Right hindlimb (tissue), 1 donor: Measurements from ENCODE around the gene ITGA11.
A peak's percentile ranks its signal among the peaks of the same experiment; 100 is the strongest.

Source experiments
- DNase-seq: peaks from one replicate; pipeline ENCODE4 v3.0.0-alpha.2; 2018

ITGA11 gene

GRCh38 chr15:68348081-68348480, 83.9 kb downstream of the ITGA11 start:
- DNase-seq: no peak

- DNase-seq: peak; percentile 57
Measured at GRCh38 chr15:68347392-68347791, 84.6 kb downstream of the ITGA11 start.

DNA sequence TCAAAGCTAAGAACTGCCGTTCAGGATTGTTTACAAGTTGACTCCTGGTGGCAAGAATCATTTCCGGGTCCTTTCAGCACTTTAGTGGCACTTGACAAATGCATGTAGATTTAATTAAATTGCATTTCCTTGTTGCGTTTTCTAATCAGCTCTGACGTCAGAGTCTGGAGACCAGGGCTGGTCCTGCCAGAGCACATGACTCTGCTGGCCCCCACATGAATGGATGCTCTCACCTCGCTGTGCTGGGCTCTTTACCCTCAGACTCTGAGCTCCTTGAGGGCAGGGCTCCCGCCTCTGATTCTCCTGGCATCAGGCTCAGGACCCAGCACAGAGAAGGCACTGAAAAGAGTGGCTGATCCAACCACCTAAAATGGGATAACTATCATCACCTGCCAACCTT, 85.0 kb downstream of the ITGA11 start:
- DNase-seq: no peak

GRCh38 chr15:68345481-68345880, 86.5 kb downstream of the ITGA11 start:
- peak; percentile 46 for DNase-seq

GRCh38 chr15:68344600-68344999, 87.4 kb downstream of the ITGA11 start:
- no peak for DNase-seq

DNA sequence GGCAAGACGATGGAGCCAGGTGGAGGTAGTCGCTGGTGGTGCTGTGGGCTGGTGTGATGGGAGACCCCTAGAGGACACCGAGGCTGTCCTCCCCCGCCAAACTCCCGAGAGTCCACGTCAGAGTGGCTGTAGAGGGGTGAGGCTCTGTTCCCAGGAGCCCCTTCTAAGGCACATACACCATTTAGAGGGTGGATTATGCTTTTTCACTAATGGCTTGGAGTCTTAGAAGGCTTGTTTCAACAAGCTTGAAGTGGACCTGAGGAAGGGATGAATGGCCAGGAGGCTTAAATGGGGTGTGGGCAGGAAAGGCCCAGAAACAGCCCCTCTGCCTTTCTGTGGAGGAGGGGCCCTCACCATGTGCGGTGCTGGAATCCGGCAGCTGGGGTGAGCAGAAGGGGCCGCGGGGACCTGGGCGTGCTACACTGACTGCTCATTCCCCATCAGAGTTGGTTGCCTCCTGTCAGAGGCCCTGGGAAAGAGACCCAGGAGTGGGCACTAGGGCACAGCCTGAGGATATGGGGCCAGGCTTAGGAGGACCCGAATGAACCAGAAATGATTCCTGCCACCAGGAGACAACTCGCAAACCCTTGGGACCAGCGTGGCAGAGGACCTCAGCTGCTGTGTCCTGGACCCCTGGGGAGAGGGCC, 88.3 kb downstream of the ITGA11 start:
- DNase-seq: no peak

GRCh38 chr15:68341760-68342725, 89.9 kb downstream of the ITGA11 start:
- DNase-seq: peak; percentile 51

- DNase-seq: peak; percentile 47
Measured at GRCh38 chr15:68340726-68341671, 91.0 kb downstream of the ITGA11 start.

DNA sequence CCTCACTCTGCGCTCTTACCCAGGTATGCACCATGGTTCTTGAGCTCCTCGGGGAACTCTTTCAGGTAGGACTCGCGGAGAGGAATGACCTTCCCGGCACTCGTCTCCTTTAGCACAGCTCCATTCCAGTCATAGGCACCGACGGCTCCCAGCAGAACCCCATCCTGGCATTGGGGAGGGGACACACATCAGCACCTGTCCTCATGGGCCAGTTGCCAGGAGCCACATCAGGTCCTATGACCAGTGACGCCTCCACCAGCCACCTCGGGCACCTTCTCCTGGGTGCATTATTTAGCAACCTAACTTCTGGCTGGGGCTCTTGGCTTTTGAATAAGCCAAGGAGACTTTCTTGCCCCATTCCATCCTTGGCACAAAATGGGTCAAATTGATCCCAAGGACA, 92.5 kb downstream of the ITGA11 start:
- no peak for DNase-seq

DNA sequence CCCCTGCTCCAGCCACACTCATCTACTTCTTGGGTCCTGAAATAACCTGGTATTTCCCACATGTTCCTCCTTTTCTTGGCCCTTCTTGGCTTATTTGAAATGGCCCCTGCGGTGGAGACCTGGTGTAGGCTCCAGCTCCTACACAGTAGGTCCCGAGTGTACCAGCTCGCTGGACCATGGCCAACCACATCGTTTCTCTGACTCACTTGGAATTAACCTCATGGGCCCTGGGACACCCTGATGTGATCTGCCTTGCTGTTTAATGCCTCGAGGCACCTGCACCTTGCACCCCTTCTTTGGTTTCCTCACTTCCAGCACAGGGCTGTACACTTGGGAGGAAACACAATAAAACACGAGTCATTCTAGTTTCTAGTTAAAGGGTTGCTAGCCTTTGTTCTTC, 94.1 kb downstream of the ITGA11 start:
- no peak for DNase-seq

GRCh38 chr15:68336516-68336915, 95.4 kb downstream of the ITGA11 start:
- DNase-seq: no peak

DNA sequence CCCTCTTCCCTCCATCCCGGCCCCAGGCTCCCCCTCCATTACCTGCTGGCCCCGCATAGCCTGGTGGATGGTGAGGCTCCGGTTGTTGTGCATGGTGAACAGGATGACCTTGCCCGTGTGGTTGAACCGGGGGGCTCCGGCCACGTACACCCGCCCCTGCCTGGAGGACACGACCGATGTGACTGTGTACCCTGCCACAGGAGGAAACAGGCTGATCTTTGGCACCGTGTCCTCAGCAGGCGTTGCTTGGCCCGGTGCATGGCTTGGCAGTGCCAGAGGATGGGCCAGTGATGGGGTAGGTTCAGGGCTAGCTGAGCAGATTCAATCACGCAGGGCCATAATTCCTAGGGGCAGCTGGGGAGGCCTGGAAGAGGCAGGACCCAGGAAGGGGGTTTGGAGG, 96.3 kb downstream of the ITGA11 start:
- no peak for DNase-seq

GRCh38 chr15:68335251-68335650, 96.7 kb downstream of the ITGA11 start:
- no peak for DNase-seq

DNA sequence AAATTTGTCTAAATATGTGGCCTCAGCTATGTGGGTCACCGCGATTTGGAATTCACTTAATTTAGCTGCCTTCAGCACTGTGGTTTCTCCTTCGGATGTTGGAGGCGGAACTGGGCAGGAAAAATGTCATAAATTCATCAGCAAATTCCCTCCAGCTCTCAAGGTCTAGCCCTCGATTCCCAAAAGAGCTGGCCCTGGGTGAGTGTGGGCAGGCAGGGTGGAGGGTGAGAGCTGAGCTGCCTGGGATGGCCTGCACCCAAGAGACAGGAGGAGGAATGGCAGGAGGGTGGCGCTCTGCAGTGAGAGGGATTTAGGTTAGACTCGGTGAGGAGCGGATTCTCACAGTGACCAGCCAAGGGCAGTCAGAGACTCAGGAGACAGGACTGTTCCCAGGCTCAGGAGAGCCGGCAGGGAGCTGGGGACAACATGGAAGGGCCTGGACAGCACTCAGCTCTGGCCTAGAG, 97.3 kb downstream of the ITGA11 start:
- peak; percentile 47 for DNase-seq

DNA sequence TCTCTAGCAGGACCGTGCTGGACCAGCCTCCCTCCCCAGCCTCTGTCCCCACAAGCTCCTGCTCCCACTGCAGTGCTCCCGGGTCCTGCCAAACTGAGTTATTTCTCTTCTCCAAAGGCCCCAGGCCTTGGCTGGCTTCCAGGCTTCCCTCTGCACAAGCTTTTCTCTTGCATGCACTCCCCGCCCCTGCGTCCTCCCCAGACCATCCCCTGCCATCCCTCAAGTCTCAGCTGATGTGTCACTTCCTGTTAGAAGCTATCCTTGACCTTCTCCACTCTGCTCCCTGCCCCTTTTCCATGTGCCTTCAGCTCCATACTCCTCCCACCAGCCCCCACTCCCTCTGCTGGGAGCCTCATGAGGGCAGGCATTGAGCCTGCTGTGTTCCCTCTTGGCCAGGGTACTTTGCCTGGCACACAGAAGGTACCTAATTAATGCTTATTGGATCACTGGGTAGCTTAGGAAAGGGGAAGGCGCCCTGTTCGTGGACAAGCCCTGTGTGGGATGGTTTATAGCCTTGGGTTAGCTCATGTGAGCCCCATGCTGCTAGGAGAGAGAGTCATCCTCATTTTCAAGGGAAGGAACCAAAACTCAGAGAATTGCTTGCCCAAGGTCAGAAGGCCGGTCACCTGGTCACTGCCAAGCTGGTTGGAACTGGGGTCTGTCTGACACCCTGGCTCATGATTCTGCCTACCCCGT, 98.0 kb downstream of the ITGA11 start:
- peak; percentile 65 for DNase-seq

- no peak for DNase-seq
Measured at GRCh38 chr15:68332266-68332665, 99.7 kb downstream of the ITGA11 start.

DNA sequence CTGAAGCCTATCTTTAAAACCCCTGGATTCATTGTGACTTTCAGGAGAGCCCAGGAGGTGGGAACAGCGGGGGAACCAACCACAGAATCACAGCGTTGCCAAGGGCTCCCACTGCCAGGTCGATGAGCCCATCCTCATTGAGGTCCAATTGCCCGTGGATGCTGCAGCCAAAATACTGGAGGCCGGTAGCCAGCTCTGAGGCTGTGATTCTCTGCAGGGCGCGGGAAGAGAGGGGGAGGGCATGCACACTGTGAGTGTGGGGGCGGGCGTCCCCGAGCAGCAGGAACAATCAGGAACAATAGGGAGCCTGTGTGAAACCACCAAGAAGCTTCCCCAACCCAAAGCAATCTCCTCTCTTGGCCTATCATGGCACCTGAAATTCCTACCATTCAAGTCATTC, 101.1 kb downstream of the ITGA11 start:
- no peak for DNase-seq

GRCh38 chr15:68330416-68330815, 101.5 kb downstream of the ITGA11 start:
- DNase-seq: no peak

DNA sequence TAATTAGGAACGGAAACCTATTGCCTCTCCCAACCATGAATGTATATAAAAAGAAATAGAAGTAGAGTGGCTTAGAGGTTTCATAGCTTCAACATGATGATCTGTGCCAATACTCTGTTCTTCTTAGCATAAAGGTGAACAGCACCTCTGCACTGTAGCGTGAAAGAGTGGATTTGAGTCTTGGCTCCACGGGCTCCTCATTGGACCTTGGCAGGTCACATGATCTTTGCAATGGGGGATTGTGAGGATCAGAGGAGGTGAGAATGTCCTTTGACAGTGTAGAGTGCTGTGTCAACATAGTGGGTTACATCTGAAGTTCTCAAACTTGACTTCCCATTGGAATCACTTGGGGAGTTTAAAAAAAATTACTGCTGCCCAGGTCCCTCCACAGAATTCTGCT, 103.0 kb downstream of the ITGA11 start:
- DNase-seq: no peak

DNA sequence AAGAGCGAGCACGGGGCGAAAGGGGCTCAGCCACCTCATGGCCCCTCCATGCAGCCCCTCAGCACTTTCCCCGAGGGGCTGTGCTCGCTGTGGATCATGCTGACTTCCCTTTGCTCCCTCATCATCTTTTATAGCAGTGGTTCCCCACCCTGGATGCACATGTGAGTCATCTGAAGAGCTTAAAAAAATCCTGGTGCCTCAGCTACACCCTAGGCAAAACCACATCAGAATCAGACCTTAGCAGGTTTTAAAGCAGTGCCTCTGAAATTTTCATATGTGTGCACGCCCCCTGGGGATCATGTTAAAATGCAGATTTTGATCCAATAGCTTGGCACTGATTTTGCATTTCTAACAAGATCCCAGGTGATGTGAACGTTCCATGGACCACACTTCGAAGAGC, 103.5 kb downstream of the ITGA11 start:
- DNase-seq: no peak

GRCh38 chr15:68326711-68327354, 105.1 kb downstream of the ITGA11 start:
- DNase-seq: no peak

- DNase-seq: no peak
Measured at GRCh38 chr15:68325726-68326125, 106.2 kb downstream of the ITGA11 start.
